ENCODE measurements around the gene ESR1.
A peak's percentile ranks its signal among the peaks of the same experiment; 100 is the strongest.
"Not testable (repeated sequence)": the region's sequence is repeated elsewhere in the genome, so short reads cannot be mapped to it uniquely, and the experiment has no call there.

The ESR1 gene

GRCh38 chr6:152124429-152125074 is 317.1 kb downstream of the ESR1 start:
- DNase-seq = peak in 1 of 58 donors; percentile 7

- DNase-seq = no peak
Measured at GRCh38 chr6:152127432-152128165, 320.1 kb downstream of the ESR1 start.

- DNase-seq = no peak
Measured at GRCh38 chr6:152129691-152130151, 322.2 kb downstream of the ESR1 start.

DNA sequence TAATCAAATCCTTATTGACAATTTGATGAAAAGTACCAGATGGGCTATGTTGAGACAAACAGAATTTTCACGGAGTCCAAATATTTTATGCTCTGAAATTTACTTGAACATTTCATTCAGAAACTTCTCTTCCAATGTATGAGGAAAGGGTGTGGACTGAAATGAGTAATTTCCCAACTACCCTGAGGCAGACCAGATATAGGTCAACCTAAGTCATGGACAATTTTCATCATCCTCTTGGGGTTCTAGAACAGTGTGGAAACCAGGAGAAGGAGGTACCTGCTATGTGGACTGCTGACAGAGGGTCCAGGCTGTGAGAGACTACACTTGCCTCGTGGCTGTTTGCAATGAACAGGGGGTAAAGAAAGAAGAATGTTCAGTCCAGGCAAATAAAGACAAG is 323.0 kb downstream of the ESR1 start:
- DNase-seq = no peak

- DNase-seq = no peak
Measured at GRCh38 chr6:152135755-152136448, 328.4 kb downstream of the ESR1 start.

GRCh38 chr6:152136449-152136825 is 329.0 kb downstream of the ESR1 start:
- no peak for DNase-seq

- not testable (repeated sequence) for DNase-seq
Measured at GRCh38 chr6:152138344-152138743, 330.9 kb downstream of the ESR1 start.

DNA sequence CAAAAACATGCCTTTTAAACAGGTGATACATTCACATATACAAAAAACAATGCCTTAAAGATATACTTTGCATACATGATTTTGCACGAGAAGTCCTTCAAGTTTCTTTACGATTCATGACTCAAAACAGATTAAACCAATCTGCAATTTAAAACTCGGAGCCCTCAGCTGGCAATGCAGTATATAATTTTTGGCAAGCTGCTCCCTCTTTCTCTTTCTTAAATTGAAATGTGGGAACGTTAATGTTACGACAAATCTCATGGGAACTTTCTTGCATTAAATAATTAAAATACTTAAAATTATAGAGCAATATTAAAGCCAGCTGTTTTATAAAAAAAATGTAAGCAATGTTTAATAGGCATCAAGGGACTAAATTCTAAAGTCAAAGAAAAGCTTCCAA is 334.6 kb downstream of the ESR1 start:
- no peak for DNase-seq

DNA sequence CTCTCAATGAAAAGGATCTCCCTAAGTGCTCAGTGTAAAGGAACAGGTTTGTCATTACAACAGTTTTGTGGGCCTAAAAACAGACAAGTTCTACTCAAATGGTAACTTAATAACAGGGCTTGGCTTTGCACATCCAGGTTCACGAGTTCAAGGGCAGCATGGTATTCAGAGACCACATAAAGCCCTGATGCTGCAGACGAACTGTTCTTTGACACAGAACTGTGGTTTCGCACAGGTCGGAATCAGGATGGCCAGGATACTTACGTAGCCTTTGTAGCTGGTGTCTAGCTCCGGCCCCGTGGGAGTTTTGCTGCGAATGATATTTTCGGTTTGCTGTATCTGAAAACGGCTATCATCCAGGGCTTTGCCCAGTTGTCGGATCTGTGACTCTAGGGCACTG is 335.9 kb downstream of the ESR1 start:
- no peak for DNase-seq

GRCh38 chr6:152146385-152146784 is 338.9 kb downstream of the ESR1 start:
- no peak for DNase-seq

DNA sequence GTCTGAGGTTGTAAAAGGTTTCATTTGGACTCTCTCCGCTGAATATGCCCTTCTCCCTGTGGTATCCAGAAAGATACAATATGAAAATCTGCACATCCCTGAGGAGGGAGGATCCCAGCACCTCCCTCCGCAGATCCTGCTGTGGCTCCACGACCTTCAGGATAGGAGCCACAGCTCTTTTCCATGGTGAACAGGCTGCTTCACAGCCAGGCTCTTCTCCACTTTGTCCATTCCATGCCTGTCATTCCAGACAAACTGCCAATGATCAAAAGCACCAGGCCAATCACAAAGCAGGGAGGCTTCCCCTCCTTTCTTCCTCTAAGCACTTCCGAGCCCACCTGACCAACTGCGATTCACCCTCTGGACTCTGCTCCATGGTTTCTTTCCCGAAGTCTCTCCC is 339.8 kb downstream of the ESR1 start:
- no peak for DNase-seq

- no peak for DNase-seq
Measured at GRCh38 chr6:152148412-152148811, 340.9 kb downstream of the ESR1 start.

GRCh38 chr6:152150196-152150595 is 342.7 kb downstream of the ESR1 start:
- DNase-seq = no peak

DNA sequence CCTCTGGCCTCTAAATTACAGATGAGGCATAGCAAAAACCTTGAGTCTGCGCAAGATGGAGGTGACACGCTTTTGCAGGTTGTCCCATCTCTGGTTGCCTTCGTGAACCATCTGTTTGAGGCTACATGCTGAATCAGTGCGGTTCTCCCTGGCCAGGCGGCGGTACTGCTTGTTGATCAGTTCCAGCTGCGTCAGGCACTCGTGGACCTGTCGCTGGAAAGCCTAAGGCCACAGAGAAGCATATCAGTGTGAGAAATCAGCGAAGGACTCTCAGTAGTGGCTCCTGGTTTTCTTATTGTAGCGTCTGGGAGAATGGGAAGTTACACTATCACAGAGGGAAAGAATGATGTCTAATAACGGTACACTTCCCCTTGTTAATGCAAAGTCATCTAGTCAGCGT is 344.4 kb downstream of the ESR1 start:
- no peak for DNase-seq

DNA sequence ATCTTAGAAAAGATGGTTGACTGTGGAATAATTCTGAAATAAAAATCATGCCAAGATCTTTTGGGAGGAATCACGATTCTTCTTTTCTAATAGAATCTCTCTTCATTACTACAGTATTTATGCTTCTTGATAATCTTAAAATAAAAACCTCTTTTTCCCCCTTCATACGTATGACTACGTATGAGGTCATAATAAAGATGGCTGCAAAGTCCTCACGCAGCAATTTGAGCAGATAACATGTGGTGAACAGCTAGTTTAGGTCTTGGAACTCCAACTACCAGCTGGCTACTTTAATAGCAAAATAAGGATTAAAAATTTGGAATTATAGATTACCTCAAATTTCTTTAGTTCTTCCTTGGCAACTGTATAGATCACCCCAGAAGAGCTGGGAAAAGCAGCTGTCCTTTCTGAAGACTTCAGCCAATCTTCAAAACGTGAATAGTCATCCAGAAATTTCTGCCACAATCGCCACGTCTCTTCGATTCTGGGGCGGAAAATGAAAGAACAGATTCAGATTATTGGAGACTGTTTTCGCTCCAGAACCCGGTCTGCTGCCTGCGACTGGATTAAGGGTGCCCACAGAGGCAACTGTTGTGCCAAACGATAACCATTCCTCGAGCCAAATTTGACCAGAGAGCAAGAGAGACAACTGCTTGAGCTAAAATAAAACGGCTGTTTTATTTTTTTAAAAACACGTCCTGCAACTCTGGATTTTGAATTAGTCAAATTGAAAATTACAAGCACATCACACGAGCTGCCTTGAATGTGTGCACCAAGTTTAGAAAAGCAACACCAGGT is 347.3 kb downstream of the ESR1 start:
- no peak for DNase-seq

DNA sequence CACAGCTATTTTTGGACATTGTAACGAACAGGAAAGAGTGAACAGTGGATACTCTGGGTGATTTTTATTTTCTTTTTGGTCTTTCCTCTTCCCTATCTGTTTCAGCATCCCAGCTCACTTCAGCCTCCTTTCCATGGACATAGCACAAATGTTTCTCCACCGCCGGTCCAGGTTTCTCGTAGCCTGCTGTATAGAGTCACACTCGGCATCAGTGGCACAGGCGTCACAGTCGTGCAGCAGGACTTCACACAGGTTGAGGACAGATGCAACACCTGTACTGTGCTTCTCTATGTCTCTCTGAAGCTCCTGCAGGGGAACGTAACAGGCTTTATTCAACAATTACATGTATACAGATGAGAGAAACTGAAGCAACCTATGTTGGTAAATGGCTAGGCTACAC is 348.3 kb downstream of the ESR1 start:
- no peak for DNase-seq

DNA sequence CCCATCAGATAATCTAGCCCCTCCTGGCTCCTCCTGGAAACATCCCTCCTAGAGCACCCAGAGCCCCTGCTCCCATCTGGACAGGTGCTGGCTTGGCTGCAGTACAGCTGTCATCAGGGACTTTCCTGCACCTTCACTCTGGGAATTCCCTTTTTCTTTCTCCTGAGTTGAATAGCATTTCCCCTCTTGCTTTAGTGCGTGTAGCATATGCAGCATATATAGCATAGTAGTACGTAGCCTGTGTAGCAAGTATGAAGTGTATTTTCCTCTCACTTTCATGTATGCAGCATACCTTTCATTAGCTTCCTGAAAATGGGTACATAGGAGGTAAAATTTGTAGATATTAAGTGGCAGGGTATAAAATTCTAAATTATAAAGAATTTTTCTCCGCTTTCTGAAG is 352.9 kb downstream of the ESR1 start:
- no peak for DNase-seq

DNA sequence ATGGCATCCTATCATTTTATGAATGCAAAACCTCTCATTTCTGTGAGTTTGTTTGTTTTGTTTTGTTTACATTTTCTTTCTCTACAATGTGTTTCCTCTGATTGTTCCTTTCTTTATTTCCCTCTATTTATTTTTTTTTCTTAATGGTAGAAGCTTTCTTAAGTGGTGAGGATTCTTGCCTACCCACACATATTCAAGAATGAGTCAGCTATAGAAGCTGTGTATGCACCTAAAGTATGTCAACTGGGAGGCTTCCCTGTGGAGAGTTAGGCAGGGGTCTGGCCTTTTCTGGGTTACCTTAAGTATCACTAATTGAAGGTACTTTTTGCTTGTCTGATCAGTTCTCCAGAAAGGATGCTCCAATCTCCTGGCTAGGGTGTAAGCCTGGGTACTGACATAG is 354.0 kb downstream of the ESR1 start:
- no peak for DNase-seq

GRCh38 chr6:152164957-152165356 is 357.5 kb downstream of the ESR1 start:
- DNase-seq = no peak

- DNase-seq = no peak
Measured at GRCh38 chr6:152166497-152166896, 359.0 kb downstream of the ESR1 start.

GRCh38 chr6:152166897-152167296 is 359.4 kb downstream of the ESR1 start:
- DNase-seq = no peak

Data from anterior cingulate cortex (tissue), 58 donors.